ENCODE measurements around the gene CLSTN1. TPM values are rescaled to one million over a fixed set of nuclear protein-coding genes. Genes with fewer than 3 reads are reported as not detected.

Gene CLSTN1
- total and polyA plus RNA-seq, 2 of the 8 experiments (the other 6 are each of a cell fraction or from before 2014, with no cell fraction given), result 34.2 to 97.4 TPM

- H4K20me1 ChIP-seq (replicated peaks in 1 of 2; ENCODE audit: control insufficient read depth in 1 of 2, insufficient read depth in 2 of 2, low read length in 2 of 2), result no peaks in the 10 kb centered on the region
- no peak overlapping the region for H3K4me3 ChIP-seq (ENCODE audit: extremely low read depth in 1 of 4, insufficient read depth in 2 of 4, low read depth in 3 of 4, low read length in 4 of 4)
- H3K36me3 ChIP-seq (ENCODE audit: control insufficient read depth in 2 of 4, insufficient read depth in 4 of 4, low read length in 3 of 4), result no peaks in the 10 kb centered on the region
- H2BK20ac ChIP-seq (ENCODE audit: low read length), result no peak overlapping the region
- H3K79me2 ChIP-seq (ENCODE audit: control insufficient read depth in 1 of 2, insufficient read depth in 2 of 2, low read length in 2 of 2), result no peaks in the 10 kb centered on the region
- no peak for FAIRE-seq
- H3K79me1 ChIP-seq (ENCODE audit: low read depth, low read length), result no peaks in the 10 kb centered on the region; the same call in 1 of the 2 replicates
- H4K5ac ChIP-seq (ENCODE audit: insufficient read length, low read depth, low read length), result no peak overlapping the region
- no peaks in the 10 kb centered on the region for H3K27me3 ChIP-seq (replicated peaks in 1 of 4; ENCODE audit: control insufficient read depth in 3 of 4, extremely low read depth in 1 of 4, insufficient read depth in 3 of 4, low read length in 3 of 4)
- no peak overlapping the region for H2AK5ac ChIP-seq (ENCODE audit: low read depth, low read length)
- no peak overlapping the region for H3K27ac ChIP-seq (ENCODE audit: low read depth, low read length)
- H3K9ac ChIP-seq (replicated peaks in 1 of 4; ENCODE audit: extremely low read depth in 1 of 4, low read depth in 3 of 4, low read length in 3 of 4), result no peak overlapping the region
- no peak overlapping the region for H4K8ac ChIP-seq (ENCODE audit: extremely low read depth, insufficient read depth, low read length)
- no peak overlapping the region for H2BK12ac ChIP-seq (ENCODE audit: low read depth, low read length)
- H2BK15ac ChIP-seq (ENCODE audit: low read length), result no peak overlapping the region
- no peak overlapping the region for H3K14ac ChIP-seq (ENCODE audit: insufficient read length)
- no peaks in the 10 kb centered on the region for H3K23me2 ChIP-seq (ENCODE audit: low read depth, low read length)
- H3K23ac ChIP-seq (ENCODE audit: insufficient read length), result no peak overlapping the region
- H4K91ac ChIP-seq (replicated peaks; ENCODE audit: insufficient read length, low read length), result no peak overlapping the region
- no peak overlapping the region for H2BK120ac ChIP-seq (replicated peaks; ENCODE audit: low read depth, low read length)
- H3K56ac ChIP-seq (replicated peaks; ENCODE audit: insufficient read length, low read depth, low read length), result no peak overlapping the region
- no peaks in the 10 kb centered on the region for H3K9me3 ChIP-seq (ENCODE audit: insufficient read depth in 2 of 2, low read depth in 1 of 2, low read length in 1 of 2)
- DNase-seq (ENCODE audit: low read depth in 1 of 2, low spot score in 2 of 2), result no peak
- WGBS, 2 experiments (ENCODE audit: extremely low coverage in 1 of 2, insufficient coverage in 1 of 2, insufficient read length in 1 of 2, insufficient replicate concordance in 2 of 2, low coverage in 1 of 2, low lambda C conversion rate in 2 of 2, missing lambda C conversion rate in 1 of 2), result 89% methylated on average over 2 of the region's 2 CpGs; no CpG with 5 or more reads in 1 of the 2 experiments
- no peak overlapping the region for H3K4ac ChIP-seq (replicated peaks; ENCODE audit: insufficient read length, low read depth, low read length)
- H3K4me1 ChIP-seq (replicated peaks in 1 of 4; ENCODE audit: control insufficient read depth in 3 of 4, insufficient read depth in 4 of 4, low read length in 3 of 4), result peaks cover 0 to 6% (median 4%) of the 10 kb centered on the region in 4 experiments; a peak in 5 of 7 replicates
- ChIA-PET CTCF (ENCODE audit: partially characterized antibody) (interaction anchor here (0.6 kb wide), 1 partner anchor 70 kb away, joined by 5 read pairs; no protein-coding TSS in a partner anchor), POLR2A (ENCODE audit: partially characterized antibody) (interaction anchor here (0.9 to 1.1 kb wide), 2 partner anchors 20 to 21 kb away, joined by 3 to 5 read pairs; no protein-coding TSS in a partner anchor)
- H3K4me2 ChIP-seq (ENCODE audit: insufficient read depth in 1 of 2, low read depth in 2 of 2, low read length in 2 of 2), result no peak overlapping the region
- H2BK5ac ChIP-seq (ENCODE audit: low read depth, low read length), result no peak overlapping the region
- no peak overlapping the region for H3K18ac ChIP-seq (ENCODE audit: extremely low read depth, low read length)
- no peak overlapping the region for H2AFZ ChIP-seq (ENCODE audit: low read length)
- TF ChIP-seq JUND (IDR thresholded peaks at IDR 0.05; ENCODE audit: low read length) (no peak), ASH2L (IDR thresholded peaks at IDR 0.05; ENCODE audit: low read length) (no peak), SP4 (IDR thresholded peaks at IDR 0.05; ENCODE audit: low read length) (no peak), NRF1 (IDR thresholded peaks at IDR 0.05; ENCODE audit: low read depth, low read length) (no peak), KDM4A (IDR thresholded peaks at IDR 0.05; ENCODE audit: low read depth, low read length, severe bottlenecking) (no peak), ATF3 (IDR thresholded peaks at IDR 0.05; ENCODE audit: insufficient read depth, low read depth, low read length) (no peak)
Measured at GRCh38 chr1:9696793-9697192, 127.0 kb downstream of the CLSTN1 start.

Measured in H1 (cell line).